H4 (cell line): Measurements from ENCODE around the gene LMO1. TPM values are rescaled to one million over a fixed set of nuclear protein-coding genes. Genes with fewer than 3 reads are reported as not detected.

Source experiments
- DNase-seq: peaks from one replicate; pipeline ENCODE4 v3.0.0-alpha.2; 2015; ENCODE audit warnings: low spot score
- total RNA-seq: library from RNA; depleted of rRNA; stranded (reverse); fragments of >200 nt; shearing (Covaris generic); gene quantifications from 2 replicates; pipeline ENCODE4 v1.2.3, GENCODE V29; 2014

The LMO1 gene
- total RNA-seq, 1 experiment from 2014 or later: 0.46 TPM

DNA sequence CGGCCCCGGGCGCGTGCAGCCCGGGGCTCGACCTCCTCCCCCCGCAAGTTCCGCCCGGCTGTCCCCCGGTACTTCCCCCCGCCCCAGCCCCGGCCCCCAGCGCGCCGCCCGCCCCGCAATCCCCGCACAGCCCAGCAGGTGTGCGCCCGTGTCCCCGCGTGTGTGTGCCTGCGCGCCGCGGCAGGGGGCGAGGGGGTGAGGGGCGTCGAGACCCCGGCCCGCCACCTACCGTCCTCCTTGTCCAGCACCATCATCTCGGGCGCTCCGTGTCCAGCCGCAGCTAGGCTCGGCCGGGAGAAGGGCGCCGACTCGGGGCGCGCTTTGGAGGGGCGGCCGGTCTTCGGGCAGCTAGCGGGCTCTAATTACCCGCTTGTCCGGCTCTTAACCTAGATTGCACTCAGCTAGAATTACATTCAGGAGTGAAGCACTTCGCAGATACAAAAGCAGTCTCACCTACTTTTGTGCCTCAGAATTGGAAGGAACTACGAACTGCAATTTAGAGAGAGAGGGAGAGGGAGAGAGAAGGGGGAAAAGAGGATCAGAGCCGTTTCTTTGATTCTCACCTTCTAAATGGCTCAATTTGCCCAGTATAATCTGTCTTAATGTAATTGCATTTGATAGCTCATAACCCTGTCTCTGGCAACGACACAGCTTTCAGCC, 439 bp downstream of the LMO1 start:
- no peak for DNase-seq

- DNase-seq: no peak
These were observed 1.0 kb downstream of the LMO1 start for GRCh38 chr11:8262552-8263108.

GRCh38 chr11:8261921-8262551, 1.6 kb downstream of the LMO1 start:
- DNase-seq: no peak

DNA sequence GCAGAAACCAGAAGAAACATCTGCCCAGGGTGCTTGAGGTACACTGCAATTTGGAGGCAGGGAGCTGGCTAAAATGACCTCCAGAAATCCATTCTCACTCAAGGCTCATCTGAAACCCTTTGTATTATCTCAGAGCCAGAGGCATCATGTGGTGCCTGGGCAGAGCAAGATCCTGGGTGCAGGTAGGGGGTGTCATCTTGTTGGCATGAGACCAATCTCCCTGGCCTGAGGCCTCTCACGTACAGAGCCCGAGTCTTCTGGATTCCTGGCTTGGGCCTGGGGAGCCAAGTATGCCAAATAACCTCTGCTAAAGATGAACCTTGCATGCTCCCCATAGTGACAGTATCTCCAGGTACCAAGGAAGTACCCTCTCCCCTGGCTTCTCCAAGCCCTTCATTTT, 2.4 kb downstream of the LMO1 start:
- no peak for DNase-seq

- no peak for DNase-seq
These were observed 3.3 kb downstream of the LMO1 start for GRCh38 chr11:8260202-8260966.

DNA sequence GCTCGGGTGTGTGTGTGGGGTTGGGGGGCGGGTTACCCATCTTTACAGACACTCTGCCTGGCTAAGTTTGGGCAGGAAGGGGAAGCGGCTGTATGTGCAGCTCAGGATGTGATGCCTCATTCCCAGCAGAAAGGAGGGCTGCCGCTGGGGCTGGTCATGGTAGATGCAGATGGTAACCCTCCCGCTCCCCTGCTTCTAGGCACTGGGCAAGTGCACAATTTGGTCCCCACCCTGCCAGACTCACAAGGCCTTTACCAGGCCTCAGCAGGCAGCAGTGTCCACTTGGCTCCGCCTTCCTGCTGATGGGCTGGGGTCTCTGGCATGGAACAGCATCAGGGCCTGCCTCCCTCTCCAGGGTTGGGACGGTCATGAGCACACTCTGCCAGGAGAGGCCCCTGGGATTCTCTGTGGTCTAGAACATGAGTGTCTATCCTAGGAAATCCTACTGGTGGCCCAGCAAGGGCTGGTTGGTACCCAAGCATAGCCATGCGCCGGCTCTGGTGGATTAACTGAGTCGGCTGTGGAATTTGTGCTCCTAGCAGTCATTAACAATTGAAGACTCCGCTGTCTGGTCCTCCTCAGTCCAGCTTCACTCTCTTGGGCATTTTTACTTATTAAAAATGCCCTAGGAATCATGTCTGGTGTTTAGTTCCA, 4.2 kb downstream of the LMO1 start:
- DNase-seq: no peak

GRCh38 chr11:8258784-8259183, 4.9 kb downstream of the LMO1 start:
- peak; percentile 57 for DNase-seq

DNA sequence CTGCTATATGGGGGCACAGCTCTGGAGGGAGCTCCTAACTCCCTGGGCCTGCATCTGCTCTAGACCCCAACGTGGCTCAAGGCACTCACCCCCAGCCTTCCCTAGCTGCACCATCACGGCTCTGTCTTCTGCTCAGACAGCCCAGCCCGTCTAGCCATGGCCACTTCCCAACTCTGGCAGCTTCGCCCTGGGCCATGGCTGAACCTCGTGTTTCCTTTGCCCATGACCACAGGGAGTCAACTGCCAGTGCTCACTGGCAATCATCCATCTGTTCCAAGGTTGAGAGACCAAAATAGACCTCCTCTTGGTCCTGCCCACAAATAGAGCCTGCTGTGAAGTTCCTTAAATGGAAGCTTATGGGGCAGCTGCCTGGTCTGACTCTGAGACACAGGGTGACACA, 5.4 kb downstream of the LMO1 start:
- DNase-seq: peak; percentile 77

- DNase-seq: no peak
These were observed 6.5 kb downstream of the LMO1 start for GRCh38 chr11:8257003-8257664.

- DNase-seq: no peak
These were observed 7.2 kb downstream of the LMO1 start for GRCh38 chr11:8256271-8257002.

- DNase-seq: no peak
These were observed 10.1 kb downstream of the LMO1 start for GRCh38 chr11:8253566-8253965.

GRCh38 chr11:8252946-8253345, 10.7 kb downstream of the LMO1 start:
- DNase-seq: no peak

GRCh38 chr11:8252388-8252787, 11.3 kb downstream of the LMO1 start:
- no peak for DNase-seq

DNA sequence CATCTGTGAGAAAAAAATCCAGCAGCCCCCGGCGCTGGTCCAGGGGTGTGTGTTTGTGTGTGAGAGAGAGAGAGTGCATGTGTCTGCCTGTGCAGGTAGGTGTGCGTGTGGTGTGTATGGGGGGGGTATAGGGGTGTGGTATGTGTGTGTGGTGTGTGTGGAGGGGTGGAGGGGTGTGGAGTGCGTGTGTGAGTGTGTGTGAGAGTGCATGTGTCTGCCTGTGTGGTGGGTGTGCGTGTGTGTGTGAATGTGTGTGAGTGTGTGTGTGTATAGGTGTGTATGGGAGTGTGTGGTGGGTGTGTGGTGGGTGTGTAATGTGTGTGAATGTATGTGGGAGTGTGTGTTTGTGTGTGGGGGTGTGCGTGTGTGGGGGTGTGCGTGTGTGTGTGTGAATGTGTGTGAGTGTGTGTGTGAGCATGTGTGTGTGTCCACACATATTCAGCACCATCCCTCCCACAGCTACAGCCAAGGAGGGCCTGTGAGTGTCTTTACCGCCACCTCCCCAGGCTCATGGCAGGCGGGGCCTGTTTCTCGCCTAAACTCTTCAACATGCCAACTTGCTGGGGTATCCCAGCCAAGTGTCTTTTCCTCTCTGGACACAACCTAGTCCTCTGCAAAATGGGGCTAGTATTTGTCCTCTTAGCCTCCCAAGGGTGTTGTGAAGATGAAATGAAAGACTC, 11.9 kb downstream of the LMO1 start:
- DNase-seq: no peak

GRCh38 chr11:8250981-8251615, 12.6 kb downstream of the LMO1 start:
- DNase-seq: no peak

GRCh38 chr11:8250434-8250833, 13.2 kb downstream of the LMO1 start:
- no peak for DNase-seq

- DNase-seq: no peak
These were observed 14.2 kb downstream of the LMO1 start for GRCh38 chr11:8249482-8249881.

DNA sequence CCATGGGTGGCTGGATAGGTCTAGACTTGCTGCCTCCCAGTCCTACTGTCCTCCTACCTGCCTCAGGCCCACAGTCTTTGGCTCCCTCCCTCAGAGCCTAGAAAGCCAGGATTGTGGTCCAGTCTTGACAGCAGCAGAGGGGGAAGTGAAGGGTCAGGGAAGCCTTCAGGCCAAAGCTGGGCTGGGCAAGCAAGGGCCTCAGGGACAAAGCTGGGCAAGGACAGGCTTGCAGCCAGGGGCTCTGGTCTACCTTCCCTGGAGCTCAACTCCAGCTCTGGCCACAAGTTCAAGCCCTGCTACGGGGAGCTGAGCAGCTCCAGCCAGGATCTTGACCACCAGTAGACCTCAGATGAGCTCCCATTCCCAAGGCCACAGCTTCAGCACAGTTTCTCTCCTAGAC, 14.9 kb downstream of the LMO1 start:
- no peak for DNase-seq

- no peak for DNase-seq
These were observed 16.4 kb downstream of the LMO1 start for GRCh38 chr11:8247312-8247711.

DNA sequence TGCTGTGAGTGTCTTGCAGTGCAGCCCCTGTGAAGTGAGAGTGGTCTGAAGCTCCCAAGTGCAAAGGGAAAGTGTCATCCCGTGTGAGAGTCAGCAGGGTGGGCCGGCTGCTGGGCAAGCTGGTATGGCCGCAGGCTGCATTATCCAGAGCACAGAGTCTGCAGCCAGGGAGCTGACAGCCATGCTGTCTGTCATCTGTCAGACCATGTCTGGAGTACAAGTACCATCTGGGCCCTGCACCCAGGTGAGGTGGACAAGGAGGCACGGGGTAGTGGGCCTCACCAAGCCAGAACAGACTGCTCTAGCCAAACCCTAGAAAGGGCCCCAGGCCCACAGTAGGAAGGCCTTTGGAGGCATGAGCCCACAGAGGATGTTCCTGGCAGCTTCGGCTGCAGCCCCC, 20.2 kb downstream of the LMO1 start:
- DNase-seq: no peak
